ENCODE measurements around the gene MZB1.
"Not testable (repeated sequence)": the region's sequence is repeated elsewhere in the genome, so short reads cannot be mapped to it uniquely, and the experiment has no call there.

The MZB1 gene

GRCh38 chr5:139378101-139378825, 11.4 kb downstream of the MZB1 start:
- no peak for FAIRE-seq
- DNase-seq (ENCODE audit: low spot score) = no peak

DNA sequence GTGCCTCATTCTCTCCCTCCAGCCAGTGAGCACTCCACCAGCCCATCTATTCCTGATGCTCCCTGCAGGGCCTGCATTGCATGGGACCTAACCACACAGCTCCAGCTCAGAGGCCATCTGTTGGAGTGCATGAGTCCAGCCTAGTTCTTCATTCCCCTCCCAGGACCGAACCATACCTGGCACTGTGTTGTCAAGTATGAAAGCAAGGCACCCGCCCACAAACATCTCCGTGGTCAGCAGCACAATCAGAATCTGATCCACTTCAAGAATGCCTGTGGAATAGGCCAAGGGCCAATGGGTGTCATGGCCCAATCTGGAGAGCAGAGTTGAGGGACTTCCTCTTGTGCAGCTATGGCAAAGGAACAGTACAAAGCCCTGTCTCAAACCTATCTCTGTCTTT, 12.5 kb downstream of the MZB1 start:
- DNase-seq (ENCODE audit: low spot score) (no peak), FAIRE-seq (no peak)

DNA sequence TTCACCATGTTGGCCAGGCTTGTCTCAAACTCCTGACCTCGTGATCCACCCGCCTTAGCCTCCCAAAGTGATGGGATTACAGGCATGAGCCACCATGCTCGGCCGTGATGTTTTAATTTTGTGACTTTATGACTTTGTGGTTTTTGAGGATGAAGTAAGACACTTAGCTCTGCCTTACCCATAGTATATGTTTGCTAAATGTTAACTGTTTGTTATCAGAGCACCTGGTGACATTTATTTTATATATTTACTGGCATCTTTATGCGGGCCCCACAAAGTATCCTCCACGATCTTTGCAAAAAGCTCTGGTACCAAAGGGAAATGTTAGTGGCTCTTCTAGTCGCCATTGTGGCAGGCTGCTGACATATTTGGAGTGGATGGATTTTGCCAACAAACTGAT, 13.3 kb downstream of the MZB1 start:
- no peak for DNase-seq (ENCODE audit: low spot score)
- FAIRE-seq = no peak

GRCh38 chr5:139374909-139375308, 14.8 kb downstream of the MZB1 start:
- FAIRE-seq (no peak), DNase-seq (ENCODE audit: low spot score) (no peak)

DNA sequence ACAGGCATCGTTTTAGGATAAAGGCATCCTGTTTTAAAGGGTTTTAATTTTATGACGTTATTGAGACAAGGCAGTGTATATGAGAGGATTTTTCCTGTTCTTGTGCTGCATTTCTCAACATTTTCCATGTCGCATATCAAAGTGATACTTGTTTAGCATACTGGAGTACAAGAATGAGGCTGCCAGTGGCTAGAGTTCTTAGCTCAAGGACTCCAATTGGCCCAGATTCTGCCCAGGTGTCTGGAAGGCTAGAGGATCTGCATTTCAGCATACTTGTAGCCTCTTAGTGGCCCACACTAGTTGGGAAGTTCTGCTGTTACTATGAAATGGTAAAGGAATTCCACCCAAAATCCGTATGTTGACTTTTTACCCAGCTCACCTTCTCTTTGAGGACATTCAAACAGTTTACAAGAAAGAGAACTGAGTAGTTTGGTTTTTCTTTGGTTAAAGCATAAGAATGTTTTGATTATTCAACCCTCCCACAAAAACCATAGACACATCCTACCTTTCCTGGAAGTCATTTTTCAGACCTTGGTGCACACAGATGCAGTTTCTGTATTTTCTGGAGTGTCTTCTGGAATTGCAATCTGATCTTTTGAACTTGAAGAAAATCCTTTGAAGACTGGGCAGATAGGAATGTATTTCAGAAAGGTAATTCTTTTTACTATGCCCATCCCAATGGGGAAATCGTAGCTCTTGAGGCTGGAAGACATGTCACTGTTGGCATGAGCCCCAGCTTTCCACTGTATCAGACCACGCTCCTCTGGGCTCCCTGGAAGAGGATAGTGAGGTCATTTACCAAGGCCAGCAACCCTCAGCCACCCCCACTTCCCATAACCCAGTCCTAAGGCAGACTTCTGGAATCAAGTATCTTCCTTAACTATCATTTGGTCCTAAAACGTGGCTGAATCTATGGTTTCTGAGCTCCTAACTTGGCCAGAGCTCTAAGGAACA, 18.0 kb downstream of the MZB1 start:
- FAIRE-seq (no peak), DNase-seq (ENCODE audit: low spot score) (no peak)

- DNase-seq (ENCODE audit: low spot score) (no peak), FAIRE-seq (no peak)
Observed at GRCh38 chr5:139369181-139369580, 20.5 kb downstream of the MZB1 start.

GRCh38 chr5:139368613-139369012, 21.1 kb downstream of the MZB1 start:
- FAIRE-seq (no peak), DNase-seq (ENCODE audit: low spot score) (no peak)

DNA sequence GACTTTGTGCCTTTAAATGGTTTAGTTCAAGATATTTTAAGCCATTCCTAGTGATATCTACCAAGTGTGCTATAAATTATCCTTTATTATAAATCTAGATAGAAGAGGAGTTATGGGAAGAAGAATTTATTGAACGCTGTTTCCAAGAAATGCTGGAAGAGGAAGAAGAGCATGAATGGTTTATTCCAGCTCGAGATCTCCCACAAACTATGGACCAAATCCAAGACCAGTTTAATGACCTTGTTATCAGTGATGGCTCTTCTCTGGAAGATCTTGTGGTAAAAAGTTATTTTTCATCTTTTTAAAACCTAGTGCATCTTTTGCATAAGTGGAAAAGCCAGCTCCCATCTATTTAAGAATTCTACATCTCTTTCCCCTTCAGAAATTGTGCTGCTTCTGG, 25.2 kb downstream of the MZB1 start:
- no peak for DNase-seq (ENCODE audit: low spot score)
- FAIRE-seq = no peak

DNA sequence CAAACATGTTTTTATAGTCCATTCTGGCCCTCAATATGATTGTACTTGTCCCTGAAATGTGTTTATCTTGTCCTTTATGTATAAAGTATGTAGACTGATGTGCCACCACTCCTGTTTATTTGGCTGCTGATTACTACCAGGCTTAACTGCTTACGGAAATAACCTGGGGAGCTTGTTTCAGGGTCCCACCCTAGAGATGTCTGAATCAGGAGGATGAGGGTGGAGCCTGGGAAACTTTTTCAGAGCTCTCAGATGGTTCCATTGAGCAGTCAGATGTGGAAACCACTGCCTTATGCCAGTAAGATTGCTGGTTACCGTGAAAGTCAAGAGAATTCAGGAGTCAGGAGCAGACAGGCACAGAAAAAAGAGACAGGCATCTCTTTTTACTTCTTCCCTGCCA, 25.8 kb downstream of the MZB1 start:
- DNase-seq (ENCODE audit: low spot score) (no peak), FAIRE-seq (no peak)

- no peak for DNase-seq (ENCODE audit: low spot score)
- FAIRE-seq = no peak
Observed at GRCh38 chr5:139361835-139362429, 27.8 kb downstream of the MZB1 start.

GRCh38 chr5:139360384-139360783, 29.3 kb downstream of the MZB1 start:
- FAIRE-seq (no peak), DNase-seq (ENCODE audit: low spot score) (no peak)

GRCh38 chr5:139358064-139358463, 31.6 kb downstream of the MZB1 start:
- no peak for DNase-seq (ENCODE audit: low spot score)
- FAIRE-seq = no peak

GRCh38 chr5:139355900-139356299, 33.8 kb downstream of the MZB1 start:
- DNase-seq (ENCODE audit: low spot score); FAIRE-seq: not testable (repeated sequence)

DNA sequence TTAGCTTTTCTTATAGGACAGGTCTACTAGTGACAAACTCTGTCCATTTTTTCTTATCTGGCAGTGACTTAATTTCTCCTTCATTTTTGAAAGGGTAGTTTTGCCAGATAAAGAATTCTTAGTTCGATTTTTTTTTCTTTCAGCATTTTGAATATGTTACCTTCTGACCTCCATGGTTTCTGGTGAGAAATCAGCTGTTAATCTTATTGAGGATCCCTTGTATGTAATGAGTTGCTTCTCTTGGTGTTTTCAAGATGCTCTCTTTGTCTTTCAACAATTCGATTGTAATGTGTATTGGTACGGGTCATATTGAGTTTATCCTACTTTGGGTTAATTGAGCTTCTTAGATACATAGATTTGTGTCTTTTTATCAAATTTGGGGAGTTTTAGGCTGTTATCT, 35.5 kb downstream of the MZB1 start:
- FAIRE-seq (no peak), DNase-seq (ENCODE audit: low spot score) (no peak)

DNA sequence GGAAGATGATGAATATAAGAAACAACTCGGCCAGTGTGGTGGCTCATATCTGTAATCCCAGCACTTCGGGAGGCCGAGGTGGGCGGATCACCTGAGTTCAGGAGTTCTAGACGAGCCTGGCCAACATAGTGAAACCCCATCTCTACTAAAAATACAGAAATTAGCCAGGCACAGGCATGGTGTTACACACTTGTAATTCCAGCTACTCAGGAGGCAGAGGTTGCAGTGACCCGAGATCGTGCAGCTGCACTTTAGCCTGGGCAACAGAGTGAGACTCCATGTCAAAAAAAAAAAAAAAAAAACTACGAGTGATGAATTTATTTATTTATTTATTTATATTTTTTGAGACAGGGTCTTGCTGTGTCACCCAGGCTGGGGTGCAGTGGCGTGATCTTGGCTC, 41.9 kb downstream of the MZB1 start:
- DNase-seq (ENCODE audit: low spot score); FAIRE-seq: not testable (repeated sequence)

GRCh38 chr5:139345442-139345841, 44.3 kb downstream of the MZB1 start:
- FAIRE-seq = not testable (repeated sequence)

GRCh38 chr5:139344177-139344576, 45.5 kb downstream of the MZB1 start:
- no peak for DNase-seq (ENCODE audit: low spot score)
- no peak for FAIRE-seq

More at GRCh38 chr5:139345442-139345841, 44.3 kb downstream of the MZB1 start:
- DNase-seq (ENCODE audit: low spot score) = not testable (repeated sequence)

DNA sequence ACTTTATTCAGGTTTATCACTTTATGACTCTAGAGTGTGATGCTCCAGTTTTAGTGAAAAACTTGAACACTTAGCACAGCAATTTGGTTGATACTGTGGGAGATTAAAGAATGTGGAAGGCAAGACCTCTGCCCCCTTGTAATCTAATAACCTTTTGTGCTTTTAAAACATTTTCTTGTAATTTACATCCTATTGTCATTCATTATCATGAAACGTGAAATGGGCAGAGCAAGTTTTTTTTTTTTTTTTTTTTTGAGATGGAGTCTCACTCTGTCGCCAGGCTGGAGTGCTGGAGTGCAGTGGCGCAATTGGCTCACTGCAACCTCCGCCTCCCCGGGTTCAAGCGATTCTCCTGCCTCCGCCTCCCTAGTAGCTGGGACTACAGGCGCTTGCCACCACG, 46.2 kb downstream of the MZB1 start:
- FAIRE-seq (no peak), DNase-seq (ENCODE audit: low spot score) (no peak)

DNA sequence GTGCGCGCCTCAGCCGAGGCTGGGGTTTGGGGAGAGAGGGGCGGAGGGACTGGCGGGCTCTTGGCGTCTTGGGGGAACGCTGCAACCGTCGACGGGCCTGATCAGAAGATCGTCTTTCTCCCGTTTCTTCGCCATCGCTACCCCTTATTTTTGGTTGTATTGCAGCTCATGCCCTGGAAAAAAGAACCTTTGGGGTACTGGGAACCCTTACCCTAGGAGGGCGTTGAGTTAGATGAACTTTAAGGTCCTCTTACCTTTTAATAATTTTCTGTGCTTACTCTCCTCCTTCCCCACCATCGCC, 47.3 kb downstream of the MZB1 start:
- no peak for FAIRE-seq

GRCh38 chr5:139341689-139342422, 47.9 kb downstream of the MZB1 start, which contains the start of gene PAIP2:
TSS of gene PAIP2 (plus strand) at chr5:139341854. CDS start at chr5:139363785, 21,931 bp downstream.
- DNase-seq (ENCODE audit: low spot score) (peak; percentile 94), FAIRE-seq (peak; percentile 82)

More for the DNA sequence above, 47.3 kb downstream of the MZB1 start:
- DNase-seq (ENCODE audit: low spot score) = no peak

DNA sequence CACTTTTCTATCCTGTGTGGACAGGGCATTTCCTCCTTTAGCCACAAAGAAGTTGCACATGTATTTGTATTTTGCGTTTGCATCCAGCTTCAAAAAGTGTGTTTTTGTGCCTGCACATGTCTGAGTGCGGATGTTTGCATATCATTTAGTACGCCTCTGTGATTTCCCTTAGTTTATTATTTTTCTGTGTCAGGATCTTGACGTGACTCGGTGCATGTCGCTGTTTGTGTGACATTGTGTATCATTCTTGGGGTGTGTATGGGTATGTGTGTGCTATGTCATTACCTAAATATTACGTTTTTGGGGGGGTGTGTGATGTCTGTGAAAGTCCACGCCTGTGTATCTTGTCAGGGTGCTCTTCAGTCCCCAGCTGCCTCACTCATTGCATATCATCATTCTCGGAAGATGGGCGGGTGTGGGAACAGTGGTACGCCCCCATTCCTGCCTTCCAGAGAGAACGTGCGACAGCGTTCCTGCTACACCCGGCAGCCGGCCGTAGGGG, 48.5 kb downstream of the MZB1 start:
- no peak for DNase-seq (ENCODE audit: low spot score)
- no peak for FAIRE-seq

Measured in RCC 7860 (cell line).